GM04504 (cell line): ENCODE data around the gene KDELR3.

Experiments
- DNase-seq: peaks from one replicate; pipeline ENCODE4 v3.0.0-alpha.2; 2012; ENCODE audit warnings: low read depth

Gene KDELR3

GRCh38 chr22:38467904-38468442 lies at the start of gene KDELR3:
Gene KDELR3 (plus strand): TSS chr22:38468096. CDS start chr22:38468234, 138 bp downstream.
- DNase-seq, result peak; percentile 35

GRCh38 chr22:38418589-38418988 lies 49.3 kb upstream of the KDELR3 start:
- no peak for DNase-seq

GRCh38 chr22:38419121-38419857 lies 48.6 kb upstream of the KDELR3 start:
- no peak for DNase-seq

- no peak for DNase-seq
Measured at GRCh38 chr22:38419858-38420160, 48.1 kb upstream of the KDELR3 start.

- DNase-seq, result no peak
Measured at GRCh38 chr22:38420734-38421133, 47.2 kb upstream of the KDELR3 start.

- no peak for DNase-seq
Measured at GRCh38 chr22:38422611-38423511, 45.0 kb upstream of the KDELR3 start.

- DNase-seq, result no peak
Measured at GRCh38 chr22:38423512-38424503, 44.1 kb upstream of the KDELR3 start.

- DNase-seq, result no peak
Measured at GRCh38 chr22:38424525-38425080, 43.3 kb upstream of the KDELR3 start.

- no peak for DNase-seq
Measured at GRCh38 chr22:38426628-38427027, 41.3 kb upstream of the KDELR3 start.

- DNase-seq, result no peak
Measured at GRCh38 chr22:38427465-38427864, 40.4 kb upstream of the KDELR3 start.

GRCh38 chr22:38427940-38428339 lies 40.0 kb upstream of the KDELR3 start:
- DNase-seq, result no peak

- no peak for DNase-seq
Measured at GRCh38 chr22:38428714-38429113, 39.2 kb upstream of the KDELR3 start.

GRCh38 chr22:38429499-38430068 lies 38.3 kb upstream of the KDELR3 start:
- DNase-seq, result no peak

- DNase-seq, result no peak
Measured at GRCh38 chr22:38431266-38432010, 36.5 kb upstream of the KDELR3 start.

- no peak for DNase-seq
Measured at GRCh38 chr22:38432264-38432663, 35.6 kb upstream of the KDELR3 start.

GRCh38 chr22:38433871-38434270 lies 34.0 kb upstream of the KDELR3 start:
- no peak for DNase-seq

GRCh38 chr22:38435010-38435409 lies 32.9 kb upstream of the KDELR3 start:
- DNase-seq, result no peak

- DNase-seq, result no peak
Measured at GRCh38 chr22:38435965-38436364, 31.9 kb upstream of the KDELR3 start.

GRCh38 chr22:38436629-38437395 lies 31.1 kb upstream of the KDELR3 start:
- DNase-seq, result no peak

GRCh38 chr22:38437416-38437815 lies 30.5 kb upstream of the KDELR3 start:
- no peak for DNase-seq
